NCI-H345 treated with DMSO at 0.1 percent for 48 hours (cell line): ENCODE results near the gene CASD1.
A peak's percentile ranks its signal among the peaks of the same experiment; 100 is the strongest.

ENCODE experiments used
- DNase-seq: peaks from one replicate; lab custom pipeline; 2025; ENCODE audit not compliant: unreplicated experiment; lab: John Stamatoyannopoulos, UW

The CASD1 gene

GRCh38 chr7:94509264-94509886 is at the start of gene CASD1:
TSS of gene CASD1 (plus strand) at chr7:94509809. CDS start at chr7:94510085, 276 bp downstream.
- DNase-seq, result peak; percentile 23

- DNase-seq, result no peak
Measured at GRCh38 chr7:94466516-94466915, 43.1 kb upstream of the CASD1 start.

GRCh38 chr7:94471604-94472003 is 38.0 kb upstream of the CASD1 start:
- DNase-seq, result no peak

- DNase-seq, result no peak
Measured at GRCh38 chr7:94472608-94473007, 37.0 kb upstream of the CASD1 start.

GRCh38 chr7:94476251-94476840 is 33.3 kb upstream of the CASD1 start:
- no peak for DNase-seq

GRCh38 chr7:94477878-94478277 is 31.7 kb upstream of the CASD1 start:
- DNase-seq, result no peak

GRCh38 chr7:94478648-94479214 is 30.9 kb upstream of the CASD1 start:
- DNase-seq, result no peak

GRCh38 chr7:94481279-94481678 is 28.3 kb upstream of the CASD1 start:
- DNase-seq, result no peak

- DNase-seq, result no peak
Measured at GRCh38 chr7:94482796-94483195, 26.8 kb upstream of the CASD1 start.

- DNase-seq, result no peak
Measured at GRCh38 chr7:94483843-94484242, 25.8 kb upstream of the CASD1 start.

GRCh38 chr7:94486216-94486615 is 23.4 kb upstream of the CASD1 start:
- no peak for DNase-seq

- DNase-seq, result no peak
Measured at GRCh38 chr7:94491410-94491809, 18.2 kb upstream of the CASD1 start.

- DNase-seq, result no peak
Measured at GRCh38 chr7:94492601-94493000, 17.0 kb upstream of the CASD1 start.

- DNase-seq, result no peak
Measured at GRCh38 chr7:94497874-94498670, 11.5 kb upstream of the CASD1 start.

GRCh38 chr7:94498918-94499317 is 10.7 kb upstream of the CASD1 start:
- DNase-seq, result no peak

- no peak for DNase-seq
Measured at GRCh38 chr7:94507462-94507861, 2.1 kb upstream of the CASD1 start.

- DNase-seq, result no peak
Measured at GRCh38 chr7:94507962-94508361, 1.6 kb upstream of the CASD1 start.

- DNase-seq, result peak; percentile 34
Measured at GRCh38 chr7:94509887-94510581, 425 bp downstream of the CASD1 start.

GRCh38 chr7:94510582-94511496 is 1.2 kb downstream of the CASD1 start:
- peak; percentile 34 for DNase-seq

- DNase-seq, result no peak
Measured at GRCh38 chr7:94511718-94512117, 2.1 kb downstream of the CASD1 start.
